ENCODE measurements around the gene SSH3. TPM values are rescaled to one million over a fixed set of nuclear protein-coding genes. Genes with fewer than 3 reads are reported as not detected.
A peak's percentile ranks its signal among the peaks of the same experiment; 100 is the strongest.

The SSH3 gene
- total RNA-seq, 1 donor from 2014 or later: 30.4 TPM

- no peak overlapping the region for H3K4me3 ChIP-seq (ENCODE audit: low read depth, low read length)
- no peak for TF ChIP-seq CTCF (conservative IDR thresholded peaks at IDR 0.05; ENCODE audit: low read depth, low read length)
- DNase-seq (ENCODE audit: low read depth): no peak
Observed at GRCh38 chr11:67345247-67345919, 42.1 kb downstream of the SSH3 start.

DNA sequence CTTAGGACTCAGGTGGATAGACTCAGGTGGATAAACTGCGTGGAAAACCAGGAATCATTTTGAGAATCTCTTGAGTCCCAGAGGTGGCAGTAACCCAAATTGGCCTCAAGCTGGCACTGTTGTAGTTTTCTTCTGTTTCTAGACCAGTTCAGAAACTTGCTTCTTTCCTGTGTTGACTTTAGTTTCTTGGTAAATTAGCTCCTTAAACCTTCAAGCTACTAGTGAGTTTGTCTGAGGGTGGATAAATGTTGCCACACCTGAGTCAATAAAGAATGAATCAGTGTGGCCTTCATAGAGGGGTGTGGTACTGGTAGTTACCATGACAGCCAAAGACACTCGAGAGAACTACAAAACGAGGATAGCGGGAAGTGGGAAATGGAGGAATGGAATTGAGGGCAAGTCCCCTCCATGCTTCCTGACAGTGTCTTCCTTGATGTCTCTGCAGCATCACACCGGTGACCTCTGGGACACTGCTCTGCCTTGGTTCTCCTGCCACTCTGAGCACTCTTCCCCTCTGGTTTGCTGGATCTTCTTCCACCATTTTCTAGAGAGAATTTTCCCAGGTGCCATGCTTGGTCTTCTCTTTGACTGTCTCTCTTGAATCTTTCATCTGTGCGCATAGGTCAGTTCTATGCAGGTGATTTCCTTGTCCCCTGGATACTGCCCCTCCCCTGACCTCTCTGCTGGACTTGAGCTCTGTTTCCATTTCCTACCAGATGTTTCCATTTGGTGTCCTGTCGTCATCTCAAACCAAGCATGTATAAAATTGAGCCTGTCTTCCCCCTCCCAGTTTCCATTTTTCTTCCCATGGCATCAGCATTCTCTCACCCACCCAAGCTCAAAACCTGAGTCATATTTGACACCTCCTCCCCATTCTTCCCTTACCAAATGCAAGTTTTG is 42.8 kb downstream of the SSH3 start:
- DNase-seq (ENCODE audit: low read depth): no peak
- TF ChIP-seq CTCF (conservative IDR thresholded peaks at IDR 0.05; ENCODE audit: low read depth, low read length): peak; percentile 93
- no peak overlapping the region for H3K4me3 ChIP-seq (ENCODE audit: low read depth, low read length)

- DNase-seq (ENCODE audit: low read depth): no peak
- H3K4me3 ChIP-seq (ENCODE audit: low read depth, low read length): no peak overlapping the region
- no peak for TF ChIP-seq CTCF (conservative IDR thresholded peaks at IDR 0.05; ENCODE audit: low read depth, low read length)
Observed at GRCh38 chr11:67347964-67348749, 44.8 kb downstream of the SSH3 start.

DNA sequence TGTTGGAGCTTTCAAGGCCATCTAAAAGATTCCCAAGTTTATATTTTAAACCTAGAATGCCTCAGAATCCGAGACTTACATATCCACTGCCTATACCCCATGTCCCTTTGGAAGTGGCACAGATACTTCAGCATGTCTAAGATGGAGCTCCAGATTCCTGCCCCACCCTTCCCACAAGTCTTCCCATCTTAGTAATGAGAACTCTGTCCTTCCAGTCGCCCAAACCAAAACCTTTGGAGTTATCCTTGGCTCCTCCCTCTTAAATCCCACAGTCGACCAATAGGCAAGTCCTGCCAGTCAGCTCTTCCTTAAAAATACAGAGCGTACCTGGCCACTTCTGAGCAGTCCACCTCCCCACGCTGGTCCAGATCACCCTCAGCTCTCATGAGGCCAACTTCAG is 45.7 kb downstream of the SSH3 start:
- no peak for TF ChIP-seq CTCF (conservative IDR thresholded peaks at IDR 0.05; ENCODE audit: low read depth, low read length)
- H3K4me3 ChIP-seq (ENCODE audit: low read depth, low read length): no peak overlapping the region
- no peak for DNase-seq (ENCODE audit: low read depth)

GRCh38 chr11:67349457-67349856 is 46.1 kb downstream of the SSH3 start:
- no peak overlapping the region for H3K4me3 ChIP-seq (ENCODE audit: low read depth, low read length)
- DNase-seq (ENCODE audit: low read depth): no peak
- no peak for TF ChIP-seq CTCF (conservative IDR thresholded peaks at IDR 0.05; ENCODE audit: low read depth, low read length)

DNA sequence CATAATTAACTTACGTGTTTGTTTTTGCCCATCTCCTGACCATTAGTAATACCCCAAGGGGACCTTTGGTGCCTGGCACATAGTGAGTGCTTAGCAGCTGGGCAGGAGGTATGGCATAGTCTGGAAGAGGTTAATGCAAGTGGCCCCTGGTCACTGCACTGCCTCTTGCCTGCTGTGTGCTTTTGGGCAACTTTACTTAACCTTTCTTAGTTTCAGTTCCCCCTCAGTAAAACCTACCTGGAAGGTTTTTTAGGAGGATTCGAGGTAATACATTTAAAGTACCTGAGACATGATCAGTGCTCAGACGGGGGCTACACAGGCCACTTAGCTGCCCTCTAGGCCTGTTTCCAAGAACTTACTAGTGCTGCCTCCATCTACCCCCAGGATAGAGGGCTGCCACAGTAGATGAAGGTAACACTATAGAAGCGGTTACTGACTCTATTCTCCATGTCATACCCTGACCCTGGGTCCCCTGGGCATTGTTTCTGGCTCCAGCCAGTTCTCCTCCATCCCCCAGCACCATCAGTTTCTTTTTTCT is 46.7 kb downstream of the SSH3 start:
- no peak for DNase-seq (ENCODE audit: low read depth)
- no peak overlapping the region for H3K4me3 ChIP-seq (ENCODE audit: low read depth, low read length)
- no peak for TF ChIP-seq CTCF (conservative IDR thresholded peaks at IDR 0.05; ENCODE audit: low read depth, low read length)

Measured in epithelial cell of proximal tubule (primary cell).